IMR-90 (cell line): ENCODE results near the gene C1QL1. TPM values are rescaled to one million over a fixed set of nuclear protein-coding genes. Genes with fewer than 3 reads are reported as not detected.

ENCODE experiments used
- ATAC-seq: fragments of 200-7000 bp; cut with Tn5 transposase; 2 replicates; pipeline ENCODE4 v1.9.1; 2020; ENCODE audit warnings: low read depth, mild to moderate bottlenecking, moderate library complexity
- BruUV-seq: library from RNA; stranded (reverse); fragments of 400-500 nt; replicated peaks from 2 replicates; lab custom pipeline; 2021; lab: Mats Ljungman, UMichigan
- CTCF ChIA-PET: fragments of 300-600 bp; formaldehyde crosslinking; extraction: SDS; loops from one replicate; lab custom pipeline; 2021; ENCODE audit warnings: antibody characterized with exemption; lab: Yijun Ruan, JAX
- POLR2A ChIA-PET: fragments of 300-600 bp; sonication (Branson Sonifier 250); formaldehyde crosslinking; loops from one replicate; lab custom pipeline; 2022; ENCODE audit warnings: antibody characterized with exemption; ENCODE audit not compliant: unreplicated experiment; lab: Charles Lee
- DNase-seq: peaks from one replicate; pipeline ENCODE4 v3.0.0; 2013
- H2AFZ ChIP-seq: replicated peaks from 2 replicates; pipeline ENCODE3; 2013; ENCODE audit warnings: low read length, mild to moderate bottlenecking; ENCODE audit not compliant: poor library complexity
- H2AK5ac ChIP-seq: 2 replicates; pipeline ENCODE4 v1.6.1; 2013; ENCODE audit warnings: low read depth, low read length, inconsistent platforms
- H2AK9ac ChIP-seq: replicated peaks from 2 replicates; pipeline ENCODE3; 2013; ENCODE audit warnings: mild to moderate bottlenecking, low read depth, low read length, moderate library complexity; ENCODE audit not compliant: poor library complexity
- H2BK120ac ChIP-seq: 2 replicates; pipeline ENCODE4 v1.6.1; 2013; ENCODE audit warnings: low read depth, low read length, inconsistent platforms
- H2BK15ac ChIP-seq: 3 replicates; pipeline ENCODE4 v1.6.1; 2013; ENCODE audit warnings: low read depth, low read length, inconsistent platforms
- H2BK20ac ChIP-seq: 2 replicates; pipeline ENCODE4 v1.6.1; 2013; ENCODE audit warnings: low read depth, mild to moderate bottlenecking, inconsistent platforms, low read length, moderate library complexity
- H2BK5ac ChIP-seq: 2 replicates; pipeline ENCODE4 v1.6.1; 2013; ENCODE audit warnings: mild to moderate bottlenecking, low read depth, low read length, inconsistent platforms; ENCODE audit not compliant: poor library complexity, severe bottlenecking
- H3K14ac ChIP-seq: replicated peaks from 2 replicates; pipeline ENCODE4 v1.6.1; 2013; ENCODE audit warnings: low read depth, low read length, inconsistent platforms
- H3K18ac ChIP-seq: 2 replicates; pipeline ENCODE4 v1.6.1; 2013; ENCODE audit warnings: low read depth, low read length, control low read depth
- H3K23ac ChIP-seq: 2 replicates; pipeline ENCODE4 v1.6.1; 2013; ENCODE audit warnings: low read depth, low read length, inconsistent platforms
- H3K27ac ChIP-seq: 2 replicates; pipeline ENCODE4 v1.5.1; 2013; ENCODE audit warnings: mild to moderate bottlenecking, control low read depth, low read length; ENCODE audit not compliant: insufficient read depth
- H3K27me3 ChIP-seq: 2 replicates; pipeline ENCODE4 v1.6.1; 2013; ENCODE audit warnings: low read length; ENCODE audit not compliant: control insufficient read depth, insufficient read depth
- H3K36me3 ChIP-seq: 2 replicates; pipeline ENCODE4 v1.6.1; 2013; ENCODE audit warnings: low read length, mixed read lengths; ENCODE audit not compliant: control insufficient read depth, insufficient read depth
- H3K4ac ChIP-seq: 2 replicates; pipeline ENCODE4 v1.6.1; 2013; ENCODE audit warnings: low read depth, low read length, inconsistent platforms
- H3K4me1 ChIP-seq: 2 replicates; pipeline ENCODE4 v1.6.1; 2013; ENCODE audit warnings: low read length, mixed read lengths; ENCODE audit not compliant: control insufficient read depth, insufficient read depth
- H3K4me2 ChIP-seq: 2 replicates; pipeline ENCODE4 v1.6.1; 2013; ENCODE audit warnings: low read depth, mild to moderate bottlenecking, control low read depth, low read length, moderate library complexity
- H3K4me3 ChIP-seq: 2 replicates; pipeline ENCODE4 v1.5.1; 2013; ENCODE audit warnings: low read depth, mild to moderate bottlenecking, control low read depth, low read length, moderate library complexity; ENCODE audit not compliant: insufficient read depth
- H3K56ac ChIP-seq: 2 replicates; pipeline ENCODE4 v1.6.1; 2013; ENCODE audit warnings: low read length, inconsistent platforms; ENCODE audit not compliant: insufficient read depth; ENCODE audit errors: extremely low read depth
- H3K79me1 ChIP-seq, 2 experiments: 2 replicates each; pipeline ENCODE4 v1.6.1; 2013; ENCODE audit warnings: low read length in 2 of 2, inconsistent platforms in 1 of 2, low read depth in 1 of 2
- H3K9ac ChIP-seq: 2 replicates; pipeline ENCODE4 v1.6.1; 2013; ENCODE audit warnings: low read depth, low read length, control low read depth
- H3K9me1 ChIP-seq: 2 replicates; pipeline ENCODE4 v1.6.1; 2013; ENCODE audit warnings: low read length, inconsistent platforms; ENCODE audit not compliant: insufficient read depth
- H3K9me3 ChIP-seq: 2 replicates; pipeline ENCODE4 v1.6.1; 2013; ENCODE audit warnings: low read length; ENCODE audit not compliant: control insufficient read depth, insufficient read depth
- H4K20me1 ChIP-seq: 2 replicates; pipeline ENCODE4 v1.6.1; 2013; ENCODE audit warnings: low read length, inconsistent platforms; ENCODE audit not compliant: insufficient read depth
- H4K5ac ChIP-seq: 2 replicates; pipeline ENCODE4 v1.6.1; 2013; ENCODE audit warnings: mild to moderate bottlenecking, low read depth, low read length, control low read depth
- H4K8ac ChIP-seq, 2 experiments: 2 replicates each; pipeline ENCODE4 v1.6.1; 2013; ENCODE audit warnings: low read depth in 2 of 2, low read length in 2 of 2, control low read depth in 1 of 2, inconsistent platforms in 1 of 2
- H4K91ac ChIP-seq: 2 replicates; pipeline ENCODE4 v1.6.1; 2013; ENCODE audit warnings: low read depth, low read length, inconsistent platforms; ENCODE audit not compliant: insufficient read depth
- CHD1 ChIP-seq: IDR thresholded peaks from 2 replicates; pipeline ENCODE4 v1.6.1; 2012; ENCODE audit warnings: low read depth, low read length, improper control_type of control experiment
- FOS ChIP-seq: fragments of 150-350 bp; IDR thresholded peaks from 2 replicates; pipeline ENCODE4 v1.6.1; 2016; ENCODE audit warnings: low read depth, low read length
- MAFK ChIP-seq: IDR thresholded peaks from 2 replicates; pipeline ENCODE4 v1.6.1; 2012; ENCODE audit warnings: low read depth, low read length, improper control_type of control experiment
- MXI1 ChIP-seq: IDR thresholded peaks from 2 replicates; pipeline ENCODE4 v1.6.1; 2012; ENCODE audit warnings: low read depth, mild to moderate bottlenecking, low read length, moderate library complexity, borderline replicate concordance
- NFE2L2 ChIP-seq: fragments of 150-350 bp; IDR thresholded peaks from 2 replicates; pipeline ENCODE4 v1.6.1; 2016; ENCODE audit warnings: low read depth, mild to moderate bottlenecking, low read length
- POLR2A ChIP-seq: IDR thresholded peaks from 2 replicates; pipeline ENCODE4 v1.6.1; 2012; ENCODE audit warnings: mild to moderate bottlenecking, low read depth, low read length
- SMC3 ChIP-seq: fragments of 150-350 bp; IDR thresholded peaks from 2 replicates; pipeline ENCODE4 v1.6.1; 2016; ENCODE audit warnings: low read depth, mild to moderate bottlenecking, antibody characterized with exemption, low read length, moderate library complexity
- WGBS, 2 experiments: methylation state at CpG; one replicate each; pipeline versions ENCODE4 v1.1.5 to v1.1.7; 2013; ENCODE audit warnings: missing lambda C conversion rate in 2 of 2; ENCODE audit not compliant: insufficient read length in 1 of 2; ENCODE audit errors: extremely low coverage in 2 of 2; 5-methylcytosine and 5-hydroxymethylcytosine counted together
- dilution Hi-C: fragments of 300-500 bp; cut with HindIII; formaldehyde crosslinking; loops from one replicate; pipeline ENCODE4 v1.14.3; 2018; ENCODE audit warnings: low sequenced_read_pairs; ENCODE audit not compliant: unreplicated experiment
- in situ Hi-C: fragments of 300-500 bp; cut with MboI; formaldehyde crosslinking; loops from 3 replicates; pipeline ENCODE4 v1.14.3; 2019; ENCODE audit warnings: low sequenced_read_pairs, inconsistent platforms, mixed read lengths
- intact Hi-C: fragments of 100-400 bp; cut with micrococcal nuclease; formaldehyde crosslinking; loops from 2 replicates; pipeline ENCODE4 v1.10.0; 2022
- polyA plus RNA-seq, 3 experiments: library from polyadenylated mRNA; depleted of rRNA; stranded (reverse); fragments of >200 nt; gene quantifications; 2 replicates each; pipeline ENCODE4 v1.2.3, GENCODE V29; 2012; ENCODE audit warnings: low replicate concordance in 1 of 3
- total RNA-seq: library from RNA; depleted of rRNA; stranded (reverse); fragments of >200 nt; gene quantifications from 2 replicates; pipeline ENCODE4 v1.2.3, GENCODE V29; 2012
- TF ChIP-seq, protein P1 (sequence below): fragments of 150-350 bp; IDR thresholded peaks from 2 replicates; pipeline ENCODE4 v1.6.1; 2016; ENCODE audit warnings: low read depth, mild to moderate bottlenecking, low read length, moderate library complexity, borderline replicate concordance

C1QL1 gene
- total and polyA plus RNA-seq, 2 of the 4 experiments (the other 2 are of a cell fraction): 0.18 to 0.84 TPM

DNA sequence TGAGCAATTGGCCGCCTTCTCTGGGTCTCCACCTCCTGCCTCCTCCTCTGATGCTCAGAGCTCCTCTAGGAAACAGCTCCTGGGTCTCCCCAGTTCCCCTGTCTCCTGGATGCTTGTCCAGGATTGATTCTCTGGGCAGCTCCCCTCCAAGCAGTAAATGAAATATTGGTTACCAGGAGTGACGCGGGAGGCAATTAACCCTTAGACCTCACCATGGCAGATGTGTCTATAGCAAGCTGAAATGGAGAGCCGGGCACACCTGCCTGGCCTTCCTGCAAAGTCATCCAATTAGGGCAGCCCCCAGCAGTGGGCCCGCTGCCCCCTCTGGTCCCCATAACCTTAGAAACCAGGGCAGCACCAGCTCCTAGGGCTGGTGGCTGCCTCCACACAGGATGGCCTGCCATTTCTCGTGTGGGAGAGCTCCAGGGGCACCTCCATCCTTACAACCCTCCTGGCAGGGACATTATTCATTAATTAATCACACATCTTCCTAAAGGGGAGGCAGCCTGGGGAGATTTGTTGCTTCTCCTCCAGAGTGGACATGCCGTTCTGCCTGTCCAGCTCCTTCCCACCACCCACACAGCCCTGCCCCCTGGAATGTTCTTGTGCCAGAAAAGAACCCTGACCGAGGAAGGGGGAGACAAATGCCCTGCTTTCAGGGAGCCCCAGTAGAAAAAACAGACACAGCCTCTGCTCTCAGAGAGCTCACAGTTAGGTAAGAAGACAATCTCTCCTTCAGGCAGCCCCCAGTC, 12.3 kb downstream of the C1QL1 start:
- ATAC-seq (no peak), DNase-seq (no peak)
- no peak overlapping the region for H3K9ac ChIP-seq
- TF ChIP-seq SMC3: no peak
- TF ChIP-seq MXI1: no peak
- TF ChIP-seq POLR2A: no peak
- no peak for TF ChIP-seq CHD1
- TF ChIP-seq NFE2L2: no peak
- no peak for TF ChIP-seq FOS
- TF ChIP-seq, protein P1, sequence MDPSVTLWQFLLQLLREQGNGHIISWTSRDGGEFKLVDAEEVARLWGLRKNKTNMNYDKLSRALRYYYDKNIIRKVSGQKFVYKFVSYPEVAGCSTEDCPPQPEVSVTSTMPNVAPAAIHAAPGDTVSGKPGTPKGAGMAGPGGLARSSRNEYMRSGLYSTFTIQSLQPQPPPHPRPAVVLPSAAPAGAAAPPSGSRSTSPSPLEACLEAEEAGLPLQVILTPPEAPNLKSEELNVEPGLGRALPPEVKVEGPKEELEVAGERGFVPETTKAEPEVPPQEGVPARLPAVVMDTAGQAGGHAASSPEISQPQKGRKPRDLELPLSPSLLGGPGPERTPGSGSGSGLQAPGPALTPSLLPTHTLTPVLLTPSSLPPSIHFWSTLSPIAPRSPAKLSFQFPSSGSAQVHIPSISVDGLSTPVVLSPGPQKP: no peak
- no peak for TF ChIP-seq MAFK
- intact Hi-C loops: no loop called here
- no peak overlapping the region for H3K18ac ChIP-seq
- no peaks in the 10 kb centered on the region for H4K20me1 ChIP-seq
- H3K4ac ChIP-seq: no peak overlapping the region
- H2AFZ ChIP-seq: peak overlapping the region; percentile 32
- H3K4me1 ChIP-seq: no peaks in the 10 kb centered on the region; the same call in 1 of the 2 replicates
- no peaks in the 10 kb centered on the region for H3K9me3 ChIP-seq
- no peak overlapping the region for H2BK20ac ChIP-seq
- H2AK5ac ChIP-seq: no peak overlapping the region
- WGBS, 2 experiments: no CpG with 5 or more reads among the region's 8 CpGs
- no peak overlapping the region for H3K56ac ChIP-seq
- H3K27ac ChIP-seq: no peak overlapping the region
- H3K4me2 ChIP-seq: no peak overlapping the region
- no peak overlapping the region for H2BK5ac ChIP-seq
- no TSS peak for BruUV-seq
- dilution Hi-C loops: no loop called here
- CTCF ChIA-PET: interaction anchor here (0.6 to 1.1 kb wide), 2 partner anchors 94 to 180 kb away, joined by 3 read pairs; partner anchors contain the start of gene ACBD4
- no peak overlapping the region for H2AK9ac ChIP-seq
- peaks cover 13% of the 10 kb centered on the region; the same call in 1 of the 2 replicates for H3K27me3 ChIP-seq
- POLR2A ChIA-PET: no interaction called here
- H3K79me1 ChIP-seq: no peaks in the 10 kb centered on the region
- no peak overlapping the region for H4K91ac ChIP-seq
- no peak overlapping the region for H4K5ac ChIP-seq
- no peak overlapping the region for H3K4me3 ChIP-seq
- H2BK15ac ChIP-seq: no peak overlapping the region
- no peak overlapping the region for H4K8ac ChIP-seq
- in situ Hi-C loops: no loop called here
- H3K36me3 ChIP-seq: no peaks in the 10 kb centered on the region
- H3K23ac ChIP-seq: no peak overlapping the region
- no peak overlapping the region for H2BK120ac ChIP-seq
- no peaks in the 10 kb centered on the region for H3K9me1 ChIP-seq
- no peak overlapping the region for H3K14ac ChIP-seq
